Activated CD4-positive, alpha-beta T cell treated with anti-CD3 and anti-CD28 coated beads for 36 hours (primary cell): ENCODE measurements around the gene SLC38A3. TPM values are rescaled to one million over a fixed set of nuclear protein-coding genes. Genes with fewer than 3 reads are reported as not detected.
"Not testable (repeated sequence)": the region's sequence is repeated elsewhere in the genome, so short reads cannot be mapped to it uniquely, and the experiment has no call there.

ENCODE experiments used
- ATAC-seq: fragments of 200-7000 bp; cut with Tn5 transposase; one replicate; pipeline ENCODE4 v1.10.0; 2021; ENCODE audit warnings: mild to moderate bottlenecking, moderate library complexity
- CTCF ChIA-PET: fragments of 350-600 bp; sonication (Branson Sonifier 250); formaldehyde crosslinking; loops from one replicate; lab custom pipeline; 2021; ENCODE audit warnings: antibody characterized with exemption; lab: Charles Lee
- POLR2A ChIA-PET: fragments of 350-600 bp; sonication (Branson Sonifier 250); formaldehyde crosslinking; loops from one replicate; lab custom pipeline; 2021; ENCODE audit warnings: antibody characterized with exemption, inconsistent platforms; lab: Charles Lee
- DNase-seq: peaks from one replicate; pipeline ENCODE4 v3.0.0-alpha.2; 2020
- H3K27ac Mint-ChIP-seq: one replicate; pipeline ENCODE4 v1.8.0; 2021; ENCODE audit warnings: mixed read lengths
- H3K27me3 Mint-ChIP-seq: one replicate; pipeline ENCODE4 v1.8.0; 2021; ENCODE audit warnings: mixed read lengths
- H3K36me3 Mint-ChIP-seq: one replicate; pipeline ENCODE4 v1.8.0; 2021; ENCODE audit warnings: low read depth, mixed read lengths
- H3K4me1 Mint-ChIP-seq: one replicate; pipeline ENCODE4 v1.8.0; 2021; ENCODE audit warnings: mixed read lengths
- H3K4me3 Mint-ChIP-seq: one replicate; pipeline ENCODE4 v1.8.0; 2021; ENCODE audit warnings: mild to moderate bottlenecking, moderate library complexity, mixed read lengths
- H3K9me3 Mint-ChIP-seq: one replicate; pipeline ENCODE4 v1.8.0; 2021; ENCODE audit warnings: low read depth, mixed read lengths
- intact Hi-C, 2 experiments: fragments of 100-400 bp; cut with DNase I in 1 of 2; cut with micrococcal nuclease in 1 of 2; formaldehyde crosslinking; loops; one replicate each; pipeline versions ENCODE4 v1.14.2 to v1.15.1; 2022 to 2024; cut with DNase I, micrococcal nuclease
- total RNA-seq, 2 experiments: library from RNA; stranded (reverse); gene quantifications; one replicate each; pipeline ENCODE4 v1.2.3, GENCODE V29; 2021

The SLC38A3 gene
- total RNA-seq, 2 experiments from 2014 or later, result 0.12 TPM; not detected in 1

DNA sequence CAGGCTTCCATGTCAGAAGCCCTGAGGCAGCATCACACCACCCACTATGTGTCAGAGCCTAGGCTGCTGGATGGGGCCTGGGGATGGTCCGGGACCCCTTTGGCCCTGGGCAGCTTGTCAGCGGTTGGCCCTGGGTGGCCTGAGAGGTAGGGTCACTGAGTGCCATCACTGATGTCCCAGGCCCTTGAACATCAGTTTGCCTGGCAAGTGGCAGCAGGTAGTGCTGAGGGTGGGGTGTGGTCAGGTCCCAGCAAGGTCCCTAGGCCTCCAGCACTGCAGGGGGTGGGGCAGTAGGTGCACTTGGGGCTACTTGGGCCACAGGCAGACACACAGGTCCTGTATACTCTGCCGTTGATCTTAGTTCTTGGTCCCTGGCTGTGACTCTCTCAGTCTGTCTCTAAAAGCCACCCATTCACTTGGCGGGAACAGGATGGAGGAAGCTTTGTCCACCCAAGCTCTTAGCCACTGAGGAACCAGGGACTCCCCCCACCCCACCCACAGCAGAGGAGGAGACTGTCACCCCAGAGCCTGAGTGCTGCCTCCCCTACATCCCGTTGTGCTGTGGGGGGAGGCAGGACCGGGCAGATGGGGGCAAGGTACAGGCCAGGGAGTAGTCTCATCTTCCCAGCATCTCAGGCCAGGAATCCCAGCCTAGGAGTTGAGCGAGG lies 36.8 kb downstream of the SLC38A3 start:
- no peaks in the 10 kb centered on the region for H3K27me3 Mint-ChIP-seq
- no peaks in the 10 kb centered on the region for H3K9me3 Mint-ChIP-seq
- H3K4me1 Mint-ChIP-seq, result peaks cover 79% of the 10 kb centered on the region
- ChIA-PET POLR2A (interaction anchor here (0.5 to 1.2 kb wide), 3 partner anchors 9 to 95 kb away, joined by 3 to 5 read pairs (median 4); no protein-coding TSS in a partner anchor), CTCF (interaction anchor here (0.6 to 4.2 kb wide), 6 partner anchors 13 to 122 kb away, joined by 3 to 28 read pairs (median 3); no protein-coding TSS in a partner anchor)
- H3K27ac Mint-ChIP-seq, result peak overlapping the region; percentile 95
- intact Hi-C loops, result no loop called here
- DNase-seq (no peak), ATAC-seq (no peak)
- H3K36me3 Mint-ChIP-seq, result peaks cover 26% of the 10 kb centered on the region
- H3K4me3 Mint-ChIP-seq, result peak overlapping the region; percentile 62

DNA sequence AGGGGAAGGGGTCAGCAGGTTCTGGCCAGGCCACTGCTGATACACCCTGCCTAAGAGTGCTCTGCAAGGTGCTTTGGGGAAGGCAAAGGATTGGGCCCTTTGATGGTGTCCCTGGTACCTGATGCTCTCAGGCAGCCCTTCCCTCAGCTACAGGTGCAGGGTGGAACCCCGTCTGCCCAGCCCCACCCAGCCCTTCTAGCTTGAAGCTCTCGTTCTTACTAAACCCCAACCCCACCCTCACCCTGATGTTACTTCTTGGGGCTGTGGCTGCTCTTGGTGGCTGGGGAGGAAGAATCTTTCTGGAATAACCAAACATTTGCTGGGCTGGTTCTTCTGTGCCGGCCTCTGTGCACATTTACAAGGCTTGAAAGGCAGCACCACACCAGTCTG lies 37.3 kb downstream of the SLC38A3 start:
- no peaks in the 10 kb centered on the region for H3K9me3 Mint-ChIP-seq
- DNase-seq (peak; percentile 64), ATAC-seq (no peak)
- H3K27me3 Mint-ChIP-seq, result no peaks in the 10 kb centered on the region
- POLR2A ChIA-PET, result interaction anchor here (0.5 to 1.2 kb wide), 3 partner anchors 9 to 94 kb away, joined by 3 to 5 read pairs (median 4); no protein-coding TSS in a partner anchor
- peak overlapping the region; percentile 95 for H3K27ac Mint-ChIP-seq
- peaks cover 26% of the 10 kb centered on the region for H3K36me3 Mint-ChIP-seq
- H3K4me3 Mint-ChIP-seq, result peak overlapping the region; percentile 62
- H3K4me1 Mint-ChIP-seq, result peaks cover 84% of the 10 kb centered on the region
- CTCF ChIA-PET, result interaction anchor here (1.0 to 4.2 kb wide), 5 partner anchors 11 to 123 kb away, joined by 3 to 28 read pairs (median 6); no protein-coding TSS in a partner anchor
- intact Hi-C loops, result no loop called here

DNA sequence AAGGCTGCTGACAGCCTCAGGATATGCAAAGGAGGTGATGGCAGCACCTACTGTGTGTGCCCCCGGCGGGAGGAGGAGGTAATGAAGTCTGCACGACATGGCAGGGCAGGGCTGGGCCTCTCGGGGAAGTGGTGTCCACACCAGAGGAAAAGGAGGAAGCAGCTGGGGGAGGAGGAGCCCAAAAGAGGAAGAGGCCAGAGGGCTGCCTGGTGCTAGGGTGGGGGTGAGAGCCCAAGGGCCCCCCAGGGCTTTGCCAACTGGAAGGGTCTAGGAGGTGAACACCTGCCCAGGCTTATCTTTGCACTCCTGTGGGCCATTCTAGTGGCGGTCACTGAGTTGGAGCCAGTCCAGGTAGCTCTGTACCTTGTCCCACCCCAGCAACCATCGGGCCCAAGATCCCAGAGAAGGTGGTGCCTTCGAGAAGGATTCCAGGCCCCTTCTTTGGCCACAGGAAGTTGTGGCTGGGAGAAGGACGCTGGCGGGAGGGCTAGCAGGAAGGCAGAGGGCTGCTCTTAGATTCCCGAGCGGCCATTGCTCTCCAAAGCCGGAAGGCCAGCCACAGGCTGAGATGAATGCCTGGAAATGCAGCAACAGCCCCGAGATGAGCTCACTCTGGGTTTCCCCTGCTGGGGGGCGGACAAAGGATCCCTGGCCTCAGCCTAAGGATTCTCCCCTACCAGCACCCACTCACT lies 37.9 kb downstream of the SLC38A3 start:
- Mint-ChIP-seq H3K36me3 (peaks cover 22% of the 10 kb centered on the region), H3K4me1 (peaks cover 86% of the 10 kb centered on the region), H3K9me3 (no peaks in the 10 kb centered on the region), H3K27ac (peak overlapping the region; percentile 95), H3K4me3 (peak overlapping the region; percentile 62), H3K27me3 (no peaks in the 10 kb centered on the region)
- no peak for ATAC-seq
- intact Hi-C loops, result no loop called here
- peak; percentile 73 for DNase-seq
- CTCF ChIA-PET, result interaction anchor here (0.8 to 4.2 kb wide), 11 partner anchors 8 to 94 kb away, joined by 3 to 28 read pairs (median 6); partner anchors contain the start of genes GNAI2 and IFRD2
- POLR2A ChIA-PET, result interaction anchor here (0.6 to 1.2 kb wide), 2 partner anchors 17 to 53 kb away, joined by 3 to 5 read pairs; no protein-coding TSS in a partner anchor

GRCh38 chr3:50243543-50243895 lies 38.4 kb downstream of the SLC38A3 start:
- ChIA-PET CTCF (interaction anchor here (0.8 to 4.2 kb wide), 12 partner anchors 8 to 94 kb away, joined by 3 to 28 read pairs (median 6); partner anchors contain the start of genes GNAI2 and IFRD2), POLR2A (interaction anchor here (1.2 kb wide), 1 partner anchor 17 kb away, joined by 5 read pairs; no protein-coding TSS in a partner anchor)
- Mint-ChIP-seq H3K9me3 (no peaks in the 10 kb centered on the region), H3K4me3 (no peak overlapping the region), H3K36me3 (peaks cover 20% of the 10 kb centered on the region), H3K27me3 (no peaks in the 10 kb centered on the region), H3K27ac (peak overlapping the region; percentile 95), H3K4me1 (peaks cover 86% of the 10 kb centered on the region)
- ATAC-seq, result no peak
- intact Hi-C loops, result no loop called here
- no peak for DNase-seq

DNA sequence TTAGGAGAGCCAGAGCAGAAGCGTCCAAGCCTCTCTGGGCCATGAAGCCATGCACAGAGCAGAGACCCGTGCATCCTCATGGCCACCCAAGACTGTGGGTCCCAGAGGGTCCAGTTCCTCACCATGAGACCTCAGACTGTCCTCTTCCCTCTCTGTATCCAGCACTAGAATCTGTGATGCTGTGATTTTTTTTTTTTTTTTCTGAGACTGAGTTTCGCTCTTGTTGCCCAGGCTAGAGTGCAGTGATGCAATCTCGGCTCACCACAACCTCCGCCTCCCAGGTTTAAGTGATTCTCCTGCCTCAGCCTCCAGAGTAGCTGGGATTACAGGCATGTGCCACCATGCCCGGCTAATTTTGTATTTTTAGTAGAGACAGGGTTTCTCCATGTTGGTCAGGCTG lies 39.7 kb downstream of the SLC38A3 start:
- CTCF ChIA-PET, result interaction anchor here (1.1 to 4.2 kb wide), 6 partner anchors 10 to 71 kb away, joined by 3 to 28 read pairs (median 12); partner anchors contain the start of gene GNAI2
- H3K27me3 Mint-ChIP-seq, intact Hi-C loops, H3K9me3 Mint-ChIP-seq, ATAC-seq: not testable (repeated sequence)
- peaks cover 17% of the 10 kb centered on the region for H3K36me3 Mint-ChIP-seq
- H3K27ac Mint-ChIP-seq, result peak overlapping the region; percentile 95
- H3K4me3 Mint-ChIP-seq, result peak overlapping the region; percentile 75
- peaks cover 82% of the 10 kb centered on the region for H3K4me1 Mint-ChIP-seq
- DNase-seq, result peak; percentile 38
- POLR2A ChIA-PET, result interaction anchor here (1.0 kb wide), 1 partner anchor 9 kb away, joined by 3 read pairs; no protein-coding TSS in a partner anchor

DNA sequence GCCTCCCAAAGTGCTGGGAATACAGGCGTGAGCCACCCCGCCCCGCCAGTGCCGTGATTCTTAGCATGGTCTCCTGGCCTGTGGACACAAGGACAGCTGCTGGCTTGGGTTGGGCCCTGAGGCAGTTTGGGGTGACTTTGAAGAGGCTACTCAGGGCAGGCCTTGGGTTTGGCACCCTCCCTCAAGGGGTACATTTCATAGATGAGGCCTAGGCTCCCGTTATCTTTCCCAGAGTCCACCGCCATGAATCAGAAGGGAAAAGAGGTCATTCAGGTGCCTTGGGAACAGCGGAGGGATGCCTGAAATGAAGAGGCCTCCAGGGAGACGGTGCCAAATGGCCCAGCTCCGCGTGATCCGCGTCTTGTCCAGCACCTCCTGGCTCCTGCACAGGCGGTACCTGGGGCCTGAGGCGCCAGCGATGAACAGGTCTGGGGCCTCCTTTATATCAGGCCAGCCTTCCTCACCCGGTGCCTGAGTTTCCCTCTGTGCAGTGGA lies 40.2 kb downstream of the SLC38A3 start:
- peak overlapping the region; percentile 75 for H3K4me3 Mint-ChIP-seq
- peaks cover 21% of the 10 kb centered on the region for H3K36me3 Mint-ChIP-seq
- H3K27me3 Mint-ChIP-seq, result no peaks in the 10 kb centered on the region
- ChIA-PET POLR2A (no interaction called here), CTCF (interaction anchor here (2.6 to 2.9 kb wide), 2 partner anchors 19 to 51 kb away, joined by 13 to 15 read pairs; no protein-coding TSS in a partner anchor)
- peaks cover 82% of the 10 kb centered on the region for H3K4me1 Mint-ChIP-seq
- H3K9me3 Mint-ChIP-seq, result no peaks in the 10 kb centered on the region
- ATAC-seq (no peak), DNase-seq (peak; percentile 27)
- intact Hi-C loops, result no loop called here
- H3K27ac Mint-ChIP-seq, result peak overlapping the region; percentile 95

GRCh38 chr3:50245831-50246516 lies 40.9 kb downstream of the SLC38A3 start:
- ChIA-PET CTCF (interaction anchor here (0.6 to 3.6 kb wide), 27 partner anchors 9 to 321 kb away, joined by 3 to 76 read pairs (median 5); partner anchors contain the start of genes C3orf18, GNAI2, GNAT1 and HYAL3), POLR2A (interaction anchor here (0.7 to 1.6 kb wide), 7 partner anchors 8 to 74 kb away, joined by 3 to 9 read pairs (median 6); partner anchors contain the start of gene GNAI2)
- no peaks in the 10 kb centered on the region for H3K27me3 Mint-ChIP-seq
- intact Hi-C loops, result loop anchor here (1.0 to 2.0 kb wide), 9 partner anchors 8 to 91 kb away; partner anchors contain the start of genes HYAL3 (in 1 of the 2), IFRD2 (in 1 of the 2) and NAA80 (in 1 of the 2)
- ATAC-seq, result peak; percentile 76
- peak overlapping the region; percentile 75 for H3K4me3 Mint-ChIP-seq
- H3K9me3 Mint-ChIP-seq, result no peaks in the 10 kb centered on the region
- H3K27ac Mint-ChIP-seq, result peak overlapping the region; percentile 95
- peaks cover 23% of the 10 kb centered on the region for H3K36me3 Mint-ChIP-seq
- H3K4me1 Mint-ChIP-seq, result peaks cover 84% of the 10 kb centered on the region
- DNase-seq, result peak; percentile 98

DNA sequence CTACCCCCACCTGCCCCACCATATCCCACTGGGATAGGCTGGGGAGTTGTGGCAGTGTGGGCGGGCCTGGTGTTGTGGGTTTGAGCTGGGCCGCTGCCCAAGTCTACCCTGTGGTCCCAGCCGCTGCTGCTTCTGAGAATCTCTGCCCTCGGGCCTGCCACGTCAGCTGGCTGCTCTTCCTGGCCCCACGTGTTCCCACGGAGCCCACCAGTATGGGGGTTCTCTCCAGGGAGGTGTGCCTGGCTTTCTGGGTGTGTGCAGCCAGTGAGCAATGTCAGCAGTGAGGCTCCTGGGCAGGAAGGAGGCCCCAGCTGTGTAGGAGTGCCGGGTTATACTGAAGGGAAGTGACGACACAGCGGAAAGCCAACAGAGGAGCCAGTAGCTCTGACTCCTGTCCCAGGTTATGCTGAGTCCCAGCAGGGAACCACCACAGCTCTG lies 41.5 kb downstream of the SLC38A3 start:
- peak overlapping the region; percentile 95 for H3K27ac Mint-ChIP-seq
- POLR2A ChIA-PET, result interaction anchor here (0.6 to 1.6 kb wide), 8 partner anchors 8 to 142 kb away, joined by 3 to 9 read pairs (median 5); partner anchors contain the start of gene GNAI2
- intact Hi-C loops, result loop anchor here (1.0 to 2.0 kb wide), 9 partner anchors 8 to 91 kb away; partner anchors contain the start of genes HYAL3 (in 1 of the 2), IFRD2 (in 1 of the 2) and NAA80 (in 1 of the 2)
- peak overlapping the region; percentile 75 for H3K4me3 Mint-ChIP-seq
- peaks cover 28% of the 10 kb centered on the region for H3K36me3 Mint-ChIP-seq
- DNase-seq (peak; percentile 93), ATAC-seq (peak; percentile 82)
- H3K9me3 Mint-ChIP-seq, result no peaks in the 10 kb centered on the region
- CTCF ChIA-PET, result interaction anchor here (0.6 to 3.6 kb wide), 30 partner anchors 10 to 569 kb away, joined by 3 to 76 read pairs (median 5); partner anchors contain the start of genes C3orf18, GNAI2, GNAT1 and HYAL3
- H3K27me3 Mint-ChIP-seq, result no peaks in the 10 kb centered on the region
- peaks cover 84% of the 10 kb centered on the region for H3K4me1 Mint-ChIP-seq

DNA sequence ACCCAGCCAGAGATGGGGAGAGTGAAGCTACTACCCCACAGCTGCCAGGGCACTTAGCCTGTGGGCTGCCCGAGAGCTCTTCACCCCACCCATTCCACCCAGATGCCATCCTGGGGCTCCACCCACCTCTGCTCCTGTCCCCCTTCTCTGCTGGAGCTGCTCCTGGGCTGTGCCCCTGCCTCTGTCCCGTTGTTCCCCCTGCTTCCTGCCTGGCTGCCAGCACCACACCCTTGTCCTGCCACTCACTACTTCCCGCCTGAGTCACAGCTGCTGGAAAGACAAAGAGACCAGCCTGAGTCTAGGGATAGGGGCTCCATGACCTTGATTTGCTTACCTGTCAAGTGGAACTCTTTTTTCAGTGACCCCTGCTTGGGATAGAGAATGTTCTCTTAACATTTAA lies 43.3 kb downstream of the SLC38A3 start:
- H3K27ac Mint-ChIP-seq, result peak overlapping the region; percentile 87
- POLR2A ChIA-PET, result no interaction called here
- H3K36me3 Mint-ChIP-seq, result peaks cover 26% of the 10 kb centered on the region
- no peaks in the 10 kb centered on the region for H3K27me3 Mint-ChIP-seq
- H3K4me3 Mint-ChIP-seq, result peak overlapping the region; percentile 18
- CTCF ChIA-PET, result interaction anchor here (0.6 to 3.6 kb wide), 8 partner anchors 9 to 55 kb away, joined by 3 to 76 read pairs (median 4); partner anchors contain the start of gene GNAI2
- H3K4me1 Mint-ChIP-seq, result peaks cover 66% of the 10 kb centered on the region
- intact Hi-C loops, result no loop called here
- ATAC-seq (no peak), DNase-seq (no peak)
- no peaks in the 10 kb centered on the region for H3K9me3 Mint-ChIP-seq

- H3K36me3 Mint-ChIP-seq, result peaks cover 22% of the 10 kb centered on the region
Observed at GRCh38 chr3:50249457-50249856, 44.4 kb downstream of the SLC38A3 start.

More at GRCh38 chr3:50249457-50249856, 44.4 kb downstream of the SLC38A3 start:
- Mint-ChIP-seq H3K4me1 (peaks cover 57% of the 10 kb centered on the region), H3K27ac (no peak overlapping the region), H3K27me3 (no peaks in the 10 kb centered on the region), H3K4me3 (no peak overlapping the region), H3K9me3 (no peaks in the 10 kb centered on the region)
- CTCF ChIA-PET, result interaction anchor here (0.7 to 1.2 kb wide), 2 partner anchors 12 to 54 kb away, joined by 3 read pairs; no protein-coding TSS in a partner anchor
- intact Hi-C loops, result no loop called here
- no peak for DNase-seq
- no peak for ATAC-seq
- POLR2A ChIA-PET, result interaction anchor here (1.6 kb wide), 1 partner anchor 14 kb away, joined by 5 read pairs; the partner anchor contains the start of gene GNAI2
